Measurements from ENCODE around the gene HPS1. TPM values are rescaled to one million over a fixed set of nuclear protein-coding genes. Genes with fewer than 3 reads are reported as not detected.
A peak's percentile ranks its signal among the peaks of the same experiment; 100 is the strongest.

The HPS1 gene
- total RNA-seq = 11.1 TPM

DNA sequence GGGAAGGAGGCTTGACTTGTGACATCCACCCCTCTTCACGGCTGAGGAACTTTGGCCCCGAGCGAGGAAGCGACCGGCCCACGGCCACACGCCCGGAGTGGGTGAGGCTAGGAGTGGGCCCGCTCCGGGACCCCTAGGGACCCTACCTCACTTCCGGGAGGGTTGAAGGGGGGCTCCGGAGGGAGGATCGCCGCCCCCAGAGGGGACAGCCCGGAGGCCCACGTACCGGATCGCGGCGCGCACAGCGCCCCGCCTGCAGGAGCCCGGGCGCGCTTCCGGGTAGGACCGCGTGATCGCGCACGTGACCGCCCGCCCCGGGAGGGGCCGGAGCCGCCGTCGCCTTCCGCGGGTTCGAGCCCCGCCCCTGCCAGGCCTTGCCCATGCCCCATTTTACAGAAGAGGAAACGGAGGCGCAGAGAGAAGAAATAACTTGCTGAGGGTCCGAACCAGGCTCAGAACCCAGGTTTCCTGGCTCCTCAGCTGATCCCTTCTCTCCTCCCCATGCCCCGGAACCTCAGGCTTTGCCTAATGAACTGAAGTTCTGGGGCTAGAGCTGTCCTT is at the start of gene HPS1:
Gene HPS1 (minus strand): TSS at position 275 of the 561 bp plus-strand sequence. CDS start 3,695 bp downstream, outside the sequence.
- DNase-seq = peak; percentile 62

DNA sequence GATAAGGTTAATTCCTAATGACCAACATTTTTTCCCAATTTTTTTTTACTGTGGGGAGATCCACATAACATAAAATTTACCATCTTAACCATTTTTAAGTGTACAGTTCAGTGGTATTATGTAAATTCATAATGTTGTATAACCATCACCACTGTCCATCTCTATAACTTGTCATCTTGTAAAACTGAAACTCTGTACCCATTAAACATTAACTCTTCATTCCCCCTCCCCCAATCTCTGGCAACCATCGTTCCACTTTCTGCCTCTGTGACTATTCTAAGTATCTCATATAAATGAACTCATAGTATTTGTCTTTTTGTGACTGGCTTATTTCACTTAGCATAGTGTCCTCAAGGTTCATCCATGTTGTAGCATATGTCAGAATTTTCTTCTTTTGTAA is 46.0 kb upstream of the HPS1 start:
- DNase-seq = no peak

DNA sequence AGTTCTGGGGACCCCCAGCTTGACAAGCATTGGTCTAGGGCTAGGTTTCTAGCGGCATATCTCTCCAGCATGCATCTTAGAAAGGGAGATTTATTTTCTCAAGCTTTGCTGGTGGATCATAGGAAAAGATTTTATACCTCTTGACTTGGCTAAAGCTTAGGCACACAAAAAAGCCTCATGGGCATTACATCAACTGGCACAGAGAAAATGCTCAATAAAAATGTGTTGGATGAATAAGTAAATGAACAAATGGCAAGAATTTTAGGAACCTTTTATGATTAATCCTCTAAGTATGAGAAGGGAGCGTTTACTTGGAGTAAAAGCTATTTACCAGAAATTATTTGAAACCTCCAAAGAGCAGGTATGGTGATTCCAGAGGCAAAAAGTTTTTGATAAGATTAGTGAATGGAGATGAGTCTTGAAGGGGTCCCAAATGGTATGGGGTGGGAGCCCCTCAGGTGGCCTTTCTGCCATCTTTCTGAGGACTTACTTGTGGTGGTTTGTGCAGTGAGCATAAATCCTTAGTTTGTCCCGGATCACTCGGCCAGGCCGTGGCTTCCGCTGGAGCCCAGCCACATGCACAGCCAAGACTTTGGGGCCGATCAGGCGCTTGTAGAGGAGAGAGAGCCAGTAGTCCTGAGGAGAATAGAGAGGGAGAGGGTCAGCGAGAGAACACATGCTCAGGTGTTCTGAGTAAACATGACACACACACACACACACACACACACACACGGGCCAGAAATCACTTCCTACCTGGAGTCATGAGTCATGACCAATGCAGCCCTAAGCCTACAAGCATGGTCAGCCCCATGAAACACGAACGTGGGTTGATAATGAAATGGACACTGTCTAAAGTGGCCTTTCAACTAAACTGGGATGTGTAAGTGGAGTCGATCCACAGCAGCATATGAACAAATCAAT is 43.1 kb upstream of the HPS1 start:
- DNase-seq = no peak

GRCh38 chr10:98488669-98489430 is 42.1 kb upstream of the HPS1 start:
- DNase-seq = no peak

DNA sequence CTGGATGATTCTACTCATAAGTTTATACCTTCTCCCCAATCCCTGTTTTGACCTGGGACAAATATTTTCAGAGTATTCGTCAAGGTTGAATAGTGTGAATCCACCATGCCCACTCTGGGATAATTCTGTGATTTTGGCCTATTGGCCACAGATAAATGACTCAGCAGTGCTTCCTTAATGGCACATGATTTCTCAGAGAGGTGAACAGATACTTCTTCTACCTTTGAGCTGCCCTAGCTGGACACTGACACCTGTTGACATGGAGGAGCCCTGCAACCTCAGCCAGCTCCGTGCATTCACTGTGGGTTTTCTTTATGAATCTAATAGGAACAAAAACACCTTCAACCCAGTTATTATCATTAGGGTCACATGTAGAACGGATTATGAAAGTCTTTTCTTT is 40.9 kb upstream of the HPS1 start:
- no peak for DNase-seq

GRCh38 chr10:98486421-98486820 is 39.7 kb upstream of the HPS1 start:
- DNase-seq = no peak

DNA sequence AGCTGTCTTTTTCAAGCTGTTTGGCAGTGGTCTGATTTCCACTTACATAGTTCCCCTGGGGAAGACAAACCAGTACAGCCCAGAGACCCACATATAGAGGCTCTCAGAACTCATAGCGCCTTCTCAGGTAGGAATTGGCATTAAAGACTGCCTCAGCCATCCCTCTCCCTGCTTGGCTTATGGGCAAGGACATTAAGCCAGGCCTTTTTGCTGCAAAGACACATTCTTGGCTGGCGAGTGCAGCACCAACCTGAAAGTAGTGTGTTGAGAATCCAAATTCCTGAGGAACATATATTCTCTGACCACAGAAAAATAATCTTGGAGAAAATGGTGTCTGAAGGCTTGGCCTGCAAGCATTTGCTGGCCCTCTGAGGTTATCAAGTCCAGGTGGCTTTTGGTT is 39.2 kb upstream of the HPS1 start:
- no peak for DNase-seq

DNA sequence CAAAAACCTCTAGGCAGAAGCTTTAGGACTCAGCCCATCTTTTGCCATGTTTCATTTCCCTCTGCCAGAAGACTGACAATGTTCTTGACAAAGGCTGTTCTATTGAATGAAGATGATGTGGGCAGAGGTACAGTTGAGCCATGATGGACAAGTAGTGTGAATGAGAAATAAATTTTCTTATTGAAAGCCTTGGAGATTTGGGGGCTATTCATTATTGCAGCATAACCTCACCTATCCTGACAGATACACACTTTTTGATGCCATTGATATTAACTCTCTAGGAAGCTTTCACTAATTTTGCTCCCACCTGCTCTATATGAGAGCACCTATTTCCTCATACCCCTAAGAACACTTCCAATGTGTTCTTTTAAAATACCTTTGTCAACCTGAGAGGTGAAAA is 36.9 kb upstream of the HPS1 start:
- DNase-seq = no peak

- no peak for DNase-seq
These were observed 35.4 kb upstream of the HPS1 start for GRCh38 chr10:98482096-98482495.

DNA sequence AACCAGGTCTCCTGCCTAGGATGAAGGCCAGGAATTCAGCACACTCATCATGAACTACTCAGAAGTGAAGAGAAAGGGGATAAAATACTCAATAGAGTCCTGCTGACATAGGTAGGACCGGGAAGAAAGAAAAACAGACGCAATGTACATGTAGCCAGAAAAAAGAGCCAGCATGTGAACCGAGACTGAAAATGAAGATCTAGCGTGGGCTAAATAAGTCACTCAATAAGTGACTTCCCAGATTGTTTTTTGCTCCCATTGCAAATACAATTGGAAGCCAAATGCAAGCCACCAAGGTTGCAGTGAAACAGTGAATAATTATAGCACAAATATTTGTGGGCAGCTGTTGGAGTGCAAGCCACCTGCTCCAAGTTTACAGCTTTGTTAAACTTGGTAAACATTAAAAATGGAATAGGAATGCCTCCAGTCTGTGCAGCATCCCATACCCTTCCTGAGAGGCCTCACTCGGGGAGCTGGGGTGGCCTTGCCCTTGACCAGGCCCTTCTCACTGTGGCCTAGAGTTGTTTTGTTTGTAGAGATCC is 34.7 kb upstream of the HPS1 start:
- no peak for DNase-seq

- DNase-seq = no peak
These were observed 31.9 kb upstream of the HPS1 start for GRCh38 chr10:98478430-98479222.

GRCh38 chr10:98477861-98478260 is 31.1 kb upstream of the HPS1 start:
- no peak for DNase-seq

DNA sequence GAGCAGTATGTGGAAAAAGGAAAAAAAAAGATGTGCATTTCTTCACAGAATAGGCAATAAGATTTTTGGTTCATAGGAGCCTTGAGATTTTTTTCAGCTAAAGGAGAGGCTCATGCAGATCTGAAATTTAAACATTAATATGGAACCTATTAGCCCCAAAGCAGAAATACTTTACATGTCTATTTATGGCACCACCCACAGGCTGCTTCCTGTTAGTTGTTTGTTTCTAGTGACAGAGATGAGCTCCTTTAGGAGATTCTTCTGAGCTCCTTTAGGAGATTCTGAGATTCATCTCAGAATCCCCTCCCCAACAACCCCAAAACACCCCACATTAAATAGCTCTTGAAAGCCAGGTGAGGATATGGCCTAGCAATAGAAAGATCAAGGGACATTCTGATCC is 27.9 kb upstream of the HPS1 start:
- DNase-seq = no peak

- no peak for DNase-seq
These were observed 25.5 kb upstream of the HPS1 start for GRCh38 chr10:98472196-98472595.

- no peak for DNase-seq
These were observed 24.1 kb upstream of the HPS1 start for GRCh38 chr10:98470850-98471249.

DNA sequence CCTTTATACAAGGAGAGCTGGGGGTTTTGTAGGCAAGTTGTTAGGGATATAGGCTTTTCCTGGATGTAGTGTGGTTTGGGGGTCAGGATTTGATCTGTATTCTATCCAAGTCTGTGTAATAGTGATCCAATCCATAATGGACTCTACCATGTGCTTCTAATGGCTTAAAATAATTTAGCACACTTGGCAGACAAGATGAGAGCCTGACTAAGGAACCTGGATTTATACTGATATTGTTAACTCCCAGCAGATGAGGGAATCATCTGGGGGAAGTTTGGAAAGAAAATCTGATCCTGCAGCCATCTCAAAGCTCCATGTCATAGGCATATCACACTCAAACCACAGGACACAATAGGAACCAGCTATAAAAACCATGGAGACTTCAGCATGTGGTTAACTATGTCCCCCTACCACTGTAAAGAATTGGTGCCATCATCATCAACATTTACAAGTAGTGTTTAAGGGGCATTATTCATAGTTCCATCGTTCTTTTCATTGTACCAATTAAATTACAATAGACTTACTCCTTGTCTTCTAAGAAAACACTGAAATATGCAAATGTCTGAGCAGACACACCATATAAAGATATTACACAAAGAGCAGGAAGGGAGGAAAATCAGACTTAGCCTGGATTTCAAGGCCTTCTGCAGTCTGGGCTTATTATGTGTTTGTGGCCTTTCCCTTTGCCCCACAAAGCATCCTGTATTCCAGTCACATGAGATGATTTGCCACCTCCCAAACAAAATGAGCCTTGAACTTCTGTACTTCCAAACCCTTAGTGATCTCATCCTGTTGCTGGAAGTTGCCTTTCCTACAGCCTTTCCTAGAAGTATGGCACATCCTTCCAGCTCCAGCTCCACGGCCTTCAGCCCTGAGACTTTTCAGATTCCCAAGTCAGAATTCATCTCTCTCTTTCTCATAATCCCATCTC is 22.5 kb upstream of the HPS1 start:
- DNase-seq = no peak

DNA sequence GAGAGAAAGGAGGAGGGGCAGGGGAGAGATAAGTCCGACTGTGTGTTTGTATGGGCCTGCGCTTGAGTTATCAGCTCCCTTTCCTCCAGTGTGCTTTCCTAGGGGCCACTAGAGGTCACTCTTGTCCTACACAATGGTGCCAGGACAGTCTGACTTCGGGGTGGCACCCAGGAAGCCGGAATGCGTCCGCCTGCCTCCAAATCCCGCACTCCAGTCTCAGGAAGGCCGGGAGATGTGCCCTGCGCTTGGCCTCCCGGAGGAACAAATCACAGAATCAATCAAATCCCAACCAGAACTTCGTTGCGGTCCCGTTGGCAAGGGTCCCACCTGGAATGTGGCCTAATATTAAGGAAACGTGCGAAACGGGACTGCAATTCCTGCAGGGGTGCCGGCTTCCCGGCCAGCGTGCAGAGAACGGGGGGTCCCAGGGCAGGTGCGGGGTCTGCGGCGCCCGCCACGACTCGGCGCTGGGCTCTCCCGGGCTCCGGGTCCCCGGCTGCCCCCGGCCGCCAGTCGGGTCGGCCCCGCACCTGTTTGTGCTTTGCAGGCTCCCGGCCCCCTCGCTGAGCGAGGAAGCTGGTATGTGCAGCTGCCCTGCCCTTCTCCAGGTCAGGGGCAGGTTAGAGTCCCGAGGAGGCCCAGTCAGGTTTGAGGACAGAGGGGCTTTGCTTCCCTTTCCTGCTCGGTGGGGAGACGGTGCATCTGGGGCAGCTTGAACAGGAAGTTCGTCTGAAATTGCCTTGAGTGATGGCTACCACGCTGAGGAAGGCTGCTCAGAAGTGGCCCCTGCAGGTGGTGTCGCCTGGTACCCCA is 21.0 kb upstream of the HPS1 start:
- DNase-seq = peak; percentile 80

- no peak for DNase-seq
These were observed 20.2 kb upstream of the HPS1 start for GRCh38 chr10:98466861-98467505.

DNA sequence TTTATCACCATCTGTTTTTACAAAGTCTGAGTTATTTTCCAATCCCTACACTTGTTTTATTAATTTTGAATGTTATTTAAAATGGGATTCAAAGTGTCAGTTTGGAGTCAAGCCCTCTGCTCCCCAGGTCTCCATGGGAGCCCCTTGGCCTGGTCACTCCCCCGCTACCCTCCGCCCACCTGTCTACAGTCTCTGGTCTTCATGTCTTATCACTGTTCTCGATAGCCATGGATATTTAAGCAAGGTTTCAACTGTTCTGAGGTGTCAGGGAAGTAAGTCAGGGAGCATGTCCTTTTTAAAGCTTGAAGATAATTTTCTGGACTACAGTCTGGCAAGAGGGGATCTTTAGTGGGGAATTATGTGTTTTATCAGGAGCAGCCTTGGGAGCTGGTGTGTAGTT is 19.1 kb upstream of the HPS1 start:
- DNase-seq = no peak
